IMR-90 (cell line): ENCODE results near the gene C9orf43. TPM values are rescaled to one million over a fixed set of nuclear protein-coding genes. Genes with fewer than 3 reads are reported as not detected.

Experiments used
- ATAC-seq: fragments of 200-7000 bp; cut with Tn5 transposase; 2 replicates; pipeline ENCODE4 v1.9.1; 2020; ENCODE audit warnings: low read depth, mild to moderate bottlenecking, moderate library complexity
- BruUV-seq: library from RNA; stranded (reverse); fragments of 400-500 nt; replicated peaks from 2 replicates; lab custom pipeline; 2021; lab: Mats Ljungman, UMichigan
- CTCF ChIA-PET: fragments of 300-600 bp; formaldehyde crosslinking; extraction: SDS; loops from one replicate; lab custom pipeline; 2021; ENCODE audit warnings: antibody characterized with exemption; lab: Yijun Ruan, JAX
- POLR2A ChIA-PET: fragments of 300-600 bp; sonication (Branson Sonifier 250); formaldehyde crosslinking; loops from one replicate; lab custom pipeline; 2022; ENCODE audit warnings: antibody characterized with exemption; ENCODE audit not compliant: unreplicated experiment; lab: Charles Lee
- DNase-seq: peaks from one replicate; pipeline ENCODE4 v3.0.0; 2013
- H2AFZ ChIP-seq: replicated peaks from 2 replicates; pipeline ENCODE3; 2013; ENCODE audit warnings: low read length, mild to moderate bottlenecking; ENCODE audit not compliant: poor library complexity
- H2AK5ac ChIP-seq: 2 replicates; pipeline ENCODE4 v1.6.1; 2013; ENCODE audit warnings: low read depth, low read length, inconsistent platforms
- H2AK9ac ChIP-seq: replicated peaks from 2 replicates; pipeline ENCODE3; 2013; ENCODE audit warnings: mild to moderate bottlenecking, low read depth, low read length, moderate library complexity; ENCODE audit not compliant: poor library complexity
- H2BK120ac ChIP-seq: 2 replicates; pipeline ENCODE4 v1.6.1; 2013; ENCODE audit warnings: low read depth, low read length, inconsistent platforms
- H2BK15ac ChIP-seq: 3 replicates; pipeline ENCODE4 v1.6.1; 2013; ENCODE audit warnings: low read depth, low read length, inconsistent platforms
- H2BK20ac ChIP-seq: 2 replicates; pipeline ENCODE4 v1.6.1; 2013; ENCODE audit warnings: low read depth, mild to moderate bottlenecking, inconsistent platforms, low read length, moderate library complexity
- H2BK5ac ChIP-seq: 2 replicates; pipeline ENCODE4 v1.6.1; 2013; ENCODE audit warnings: mild to moderate bottlenecking, low read depth, low read length, inconsistent platforms; ENCODE audit not compliant: poor library complexity, severe bottlenecking
- H3K14ac ChIP-seq: replicated peaks from 2 replicates; pipeline ENCODE4 v1.6.1; 2013; ENCODE audit warnings: low read depth, low read length, inconsistent platforms
- H3K18ac ChIP-seq: 2 replicates; pipeline ENCODE4 v1.6.1; 2013; ENCODE audit warnings: low read depth, low read length, control low read depth
- H3K23ac ChIP-seq: 2 replicates; pipeline ENCODE4 v1.6.1; 2013; ENCODE audit warnings: low read depth, low read length, inconsistent platforms
- H3K27ac ChIP-seq: 2 replicates; pipeline ENCODE4 v1.5.1; 2013; ENCODE audit warnings: mild to moderate bottlenecking, control low read depth, low read length; ENCODE audit not compliant: insufficient read depth
- H3K27me3 ChIP-seq: 2 replicates; pipeline ENCODE4 v1.6.1; 2013; ENCODE audit warnings: low read length; ENCODE audit not compliant: control insufficient read depth, insufficient read depth
- H3K36me3 ChIP-seq: 2 replicates; pipeline ENCODE4 v1.6.1; 2013; ENCODE audit warnings: low read length, mixed read lengths; ENCODE audit not compliant: control insufficient read depth, insufficient read depth
- H3K4ac ChIP-seq: 2 replicates; pipeline ENCODE4 v1.6.1; 2013; ENCODE audit warnings: low read depth, low read length, inconsistent platforms
- H3K4me1 ChIP-seq: 2 replicates; pipeline ENCODE4 v1.6.1; 2013; ENCODE audit warnings: low read length, mixed read lengths; ENCODE audit not compliant: control insufficient read depth, insufficient read depth
- H3K4me2 ChIP-seq: 2 replicates; pipeline ENCODE4 v1.6.1; 2013; ENCODE audit warnings: low read depth, mild to moderate bottlenecking, control low read depth, low read length, moderate library complexity
- H3K4me3 ChIP-seq: 2 replicates; pipeline ENCODE4 v1.5.1; 2013; ENCODE audit warnings: low read depth, mild to moderate bottlenecking, control low read depth, low read length, moderate library complexity; ENCODE audit not compliant: insufficient read depth
- H3K56ac ChIP-seq: 2 replicates; pipeline ENCODE4 v1.6.1; 2013; ENCODE audit warnings: low read length, inconsistent platforms; ENCODE audit not compliant: insufficient read depth; ENCODE audit errors: extremely low read depth
- H3K79me1 ChIP-seq, 2 experiments: 2 replicates each; pipeline ENCODE4 v1.6.1; 2013; ENCODE audit warnings: low read length in 2 of 2, inconsistent platforms in 1 of 2, low read depth in 1 of 2
- H3K9ac ChIP-seq: 2 replicates; pipeline ENCODE4 v1.6.1; 2013; ENCODE audit warnings: low read depth, low read length, control low read depth
- H3K9me1 ChIP-seq: 2 replicates; pipeline ENCODE4 v1.6.1; 2013; ENCODE audit warnings: low read length, inconsistent platforms; ENCODE audit not compliant: insufficient read depth
- H3K9me3 ChIP-seq: 2 replicates; pipeline ENCODE4 v1.6.1; 2013; ENCODE audit warnings: low read length; ENCODE audit not compliant: control insufficient read depth, insufficient read depth
- H4K20me1 ChIP-seq: 2 replicates; pipeline ENCODE4 v1.6.1; 2013; ENCODE audit warnings: low read length, inconsistent platforms; ENCODE audit not compliant: insufficient read depth
- H4K5ac ChIP-seq: 2 replicates; pipeline ENCODE4 v1.6.1; 2013; ENCODE audit warnings: mild to moderate bottlenecking, low read depth, low read length, control low read depth
- H4K8ac ChIP-seq, 2 experiments: 2 replicates each; pipeline ENCODE4 v1.6.1; 2013; ENCODE audit warnings: low read depth in 2 of 2, low read length in 2 of 2, control low read depth in 1 of 2, inconsistent platforms in 1 of 2
- H4K91ac ChIP-seq: 2 replicates; pipeline ENCODE4 v1.6.1; 2013; ENCODE audit warnings: low read depth, low read length, inconsistent platforms; ENCODE audit not compliant: insufficient read depth
- BHLHE40 ChIP-seq: fragments of 150-350 bp; IDR thresholded peaks from 2 replicates; pipeline ENCODE4 v1.6.1; 2016; ENCODE audit warnings: mild to moderate bottlenecking, low read depth, low read length
- CEBPB ChIP-seq: IDR thresholded peaks from 2 replicates; pipeline ENCODE4 v1.6.1; 2012; ENCODE audit warnings: low read depth, low read length, improper control_type of control experiment
- CHD1 ChIP-seq: IDR thresholded peaks from 2 replicates; pipeline ENCODE4 v1.6.1; 2012; ENCODE audit warnings: low read depth, low read length, improper control_type of control experiment
- FOS ChIP-seq: fragments of 150-350 bp; IDR thresholded peaks from 2 replicates; pipeline ENCODE4 v1.6.1; 2016; ENCODE audit warnings: low read depth, low read length
- MAFK ChIP-seq: IDR thresholded peaks from 2 replicates; pipeline ENCODE4 v1.6.1; 2012; ENCODE audit warnings: low read depth, low read length, improper control_type of control experiment
- MAZ ChIP-seq: IDR thresholded peaks from 2 replicates; pipeline ENCODE4 v1.6.1; 2012; ENCODE audit warnings: low read depth, mild to moderate bottlenecking, low read length, improper control_type of control experiment, moderate library complexity, borderline replicate concordance
- MXI1 ChIP-seq: IDR thresholded peaks from 2 replicates; pipeline ENCODE4 v1.6.1; 2012; ENCODE audit warnings: low read depth, mild to moderate bottlenecking, low read length, moderate library complexity, borderline replicate concordance
- NFE2L2 ChIP-seq: fragments of 150-350 bp; IDR thresholded peaks from 2 replicates; pipeline ENCODE4 v1.6.1; 2016; ENCODE audit warnings: low read depth, mild to moderate bottlenecking, low read length
- POLR2A ChIP-seq: IDR thresholded peaks from 2 replicates; pipeline ENCODE4 v1.6.1; 2012; ENCODE audit warnings: mild to moderate bottlenecking, low read depth, low read length
- RAD21 ChIP-seq: IDR thresholded peaks from 2 replicates; pipeline ENCODE4 v1.6.1; 2012; ENCODE audit warnings: low read length, improper control_type of control experiment
- RCOR1 ChIP-seq: IDR thresholded peaks from 2 replicates; pipeline ENCODE4 v1.6.1; 2012; ENCODE audit warnings: mild to moderate bottlenecking, low read length, improper control_type of control experiment; ENCODE audit not compliant: insufficient replicate concordance
- RFX5 ChIP-seq: IDR thresholded peaks from 2 replicates; pipeline ENCODE4 v1.8.0; 2012; ENCODE audit warnings: low read depth, mild to moderate bottlenecking, low read length, moderate library complexity
- SMC3 ChIP-seq: fragments of 150-350 bp; IDR thresholded peaks from 2 replicates; pipeline ENCODE4 v1.6.1; 2016; ENCODE audit warnings: low read depth, mild to moderate bottlenecking, antibody characterized with exemption, low read length, moderate library complexity
- USF2 ChIP-seq: fragments of 150-350 bp; IDR thresholded peaks from 2 replicates; pipeline ENCODE4 v1.6.1; 2017; ENCODE audit warnings: mild to moderate bottlenecking, antibody characterized with exemption, low read length, low read depth
- WGBS, 2 experiments: methylation state at CpG; one replicate each; pipeline versions ENCODE4 v1.1.5 to v1.1.7; 2013; ENCODE audit warnings: missing lambda C conversion rate in 2 of 2; ENCODE audit not compliant: insufficient read length in 1 of 2; ENCODE audit errors: extremely low coverage in 2 of 2; 5-methylcytosine and 5-hydroxymethylcytosine counted together
- dilution Hi-C: fragments of 300-500 bp; cut with HindIII; formaldehyde crosslinking; loops from one replicate; pipeline ENCODE4 v1.14.3; 2018; ENCODE audit warnings: low sequenced_read_pairs; ENCODE audit not compliant: unreplicated experiment
- in situ Hi-C: fragments of 300-500 bp; cut with MboI; formaldehyde crosslinking; loops from 3 replicates; pipeline ENCODE4 v1.14.3; 2019; ENCODE audit warnings: low sequenced_read_pairs, inconsistent platforms, mixed read lengths
- intact Hi-C: fragments of 100-400 bp; cut with micrococcal nuclease; formaldehyde crosslinking; loops from 2 replicates; pipeline ENCODE4 v1.10.0; 2022
- polyA plus RNA-seq, 3 experiments: library from polyadenylated mRNA; depleted of rRNA; stranded (reverse); fragments of >200 nt; gene quantifications; 2 replicates each; pipeline ENCODE4 v1.2.3, GENCODE V29; 2012; ENCODE audit warnings: low replicate concordance in 1 of 3
- total RNA-seq: library from RNA; depleted of rRNA; stranded (reverse); fragments of >200 nt; gene quantifications from 2 replicates; pipeline ENCODE4 v1.2.3, GENCODE V29; 2012
- TF ChIP-seq, protein P1 (sequence below): fragments of 150-350 bp; IDR thresholded peaks from 2 replicates; pipeline ENCODE4 v1.6.1; 2016; ENCODE audit warnings: low read depth, mild to moderate bottlenecking, low read length, moderate library complexity, borderline replicate concordance

Gene C9orf43
- total and polyA plus RNA-seq, 2 of the 4 experiments (the other 2 are of a cell fraction) = 0.36 to 0.46 TPM

DNA sequence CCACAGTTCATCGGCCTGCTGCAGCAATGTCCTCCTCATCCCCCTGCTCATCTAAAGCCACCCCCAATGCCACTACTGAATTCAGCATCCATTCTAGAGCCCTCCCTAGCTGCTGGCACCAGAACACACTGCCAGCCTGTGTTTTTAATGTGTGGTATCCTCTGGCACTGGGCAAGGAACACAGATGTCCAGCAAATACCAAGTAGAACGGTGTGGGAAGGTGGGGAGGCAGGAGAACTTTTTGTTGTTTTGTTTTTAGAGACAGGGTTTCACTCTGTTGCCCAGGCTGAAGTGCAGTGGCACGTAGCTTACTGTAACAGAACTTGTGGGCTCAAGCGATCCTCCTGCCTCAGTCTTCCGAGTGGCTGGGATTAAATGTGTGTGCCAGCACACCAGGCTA, 38.5 kb upstream of the C9orf43 start:
- DNase-seq (no peak), ATAC-seq (no peak)
- H3K9ac ChIP-seq = no peak overlapping the region
- no peak overlapping the region for H2BK5ac ChIP-seq
- dilution Hi-C loops (no loop called here), in situ Hi-C loops (no loop called here), intact Hi-C loops (no loop called here)
- H3K4me3 ChIP-seq = no peak overlapping the region
- no peak overlapping the region for H4K5ac ChIP-seq
- no peak overlapping the region for H2AK5ac ChIP-seq
- no peak overlapping the region for H2BK20ac ChIP-seq
- H2BK120ac ChIP-seq = no peak overlapping the region
- POLR2A ChIA-PET = no interaction called here
- H3K27ac ChIP-seq = no peak overlapping the region
- H3K4ac ChIP-seq = no peak overlapping the region
- H2BK15ac ChIP-seq = no peak overlapping the region
- no peaks in the 10 kb centered on the region for H3K9me1 ChIP-seq
- WGBS, 2 experiments = no CpG with 5 or more reads among the region's 5 CpGs
- no TSS peak for BruUV-seq
- H4K20me1 ChIP-seq = no peaks in the 10 kb centered on the region
- no peak overlapping the region for H3K56ac ChIP-seq
- no peak overlapping the region for H3K23ac ChIP-seq
- no peak overlapping the region for H4K8ac ChIP-seq
- H3K9me3 ChIP-seq = no peaks in the 10 kb centered on the region
- H3K27me3 ChIP-seq = peaks cover 6% of the 10 kb centered on the region; the same call in 1 of the 2 replicates
- no peak overlapping the region for H2AFZ ChIP-seq
- H2AK9ac ChIP-seq = no peak overlapping the region
- peaks cover 0 to 8% of the 10 kb centered on the region in 2 experiments; a peak in 1 of 4 replicates for H3K79me1 ChIP-seq
- peaks cover under 1% of the 10 kb centered on the region; the same call in 1 of the 2 replicates for H3K4me1 ChIP-seq
- no peak overlapping the region for H3K14ac ChIP-seq
- H3K4me2 ChIP-seq = no peak overlapping the region
- no peak overlapping the region for H4K91ac ChIP-seq
- CTCF ChIA-PET = no interaction called here
- peaks cover 12% of the 10 kb centered on the region; the same call in 1 of the 2 replicates for H3K36me3 ChIP-seq
- no peak overlapping the region for H3K18ac ChIP-seq
- no peak for TF ChIP-seq MAFK
- TF ChIP-seq MAZ = no peak
- TF ChIP-seq BHLHE40 = no peak
- TF ChIP-seq, protein P1, sequence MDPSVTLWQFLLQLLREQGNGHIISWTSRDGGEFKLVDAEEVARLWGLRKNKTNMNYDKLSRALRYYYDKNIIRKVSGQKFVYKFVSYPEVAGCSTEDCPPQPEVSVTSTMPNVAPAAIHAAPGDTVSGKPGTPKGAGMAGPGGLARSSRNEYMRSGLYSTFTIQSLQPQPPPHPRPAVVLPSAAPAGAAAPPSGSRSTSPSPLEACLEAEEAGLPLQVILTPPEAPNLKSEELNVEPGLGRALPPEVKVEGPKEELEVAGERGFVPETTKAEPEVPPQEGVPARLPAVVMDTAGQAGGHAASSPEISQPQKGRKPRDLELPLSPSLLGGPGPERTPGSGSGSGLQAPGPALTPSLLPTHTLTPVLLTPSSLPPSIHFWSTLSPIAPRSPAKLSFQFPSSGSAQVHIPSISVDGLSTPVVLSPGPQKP = no peak
- TF ChIP-seq RFX5 = no peak
- no peak for TF ChIP-seq MXI1
- TF ChIP-seq RCOR1 = no peak
- no peak for TF ChIP-seq FOS
- no peak for TF ChIP-seq USF2
- TF ChIP-seq CEBPB = no peak
- TF ChIP-seq NFE2L2 = no peak
- TF ChIP-seq RAD21 = no peak
- TF ChIP-seq POLR2A = no peak
- no peak for TF ChIP-seq SMC3
- no peak for TF ChIP-seq CHD1
